ENCODE measurements around the gene GULP1. TPM values are rescaled to one million over a fixed set of nuclear protein-coding genes. Genes with fewer than 3 reads are reported as not detected.

GULP1 gene
- total RNA-seq, 1 experiment from 2014 or later, result 108 TPM

GRCh38 chr2:188320861-188321260 lies 29.2 kb downstream of the GULP1 start:
- Histone ChIP-seq H3K4me3 (no peak overlapping the region), H3K27me3 (replicated peaks) (no peaks in the 10 kb centered on the region), H3K9me3 (replicated peaks) (0 out of 2 replicates have a peak, but pooled peaks cover 9% of the 10 kb centered on the region), H3K36me3 (peaks cover 12% of the 10 kb centered on the region), H3K27ac (no peak overlapping the region), H3K4me1 (replicated peaks) (peaks cover 29% of the 10 kb centered on the region)
- no peak for DNase-seq (ENCODE audit: low read depth in 1 of 2, low spot score in 2 of 2)

- Histone ChIP-seq H3K36me3 (no peaks in the 10 kb centered on the region), H3K27ac (peak overlapping the region; percentile 86), H3K4me3 (no peak overlapping the region), H3K27me3 (replicated peaks) (no peaks in the 10 kb centered on the region), H3K4me1 (replicated peaks) (peaks cover 36% of the 10 kb centered on the region), H3K9me3 (replicated peaks) (no peaks in the 10 kb centered on the region)
- peak in 1 of 2 experiments; percentile 64 for DNase-seq (ENCODE audit: low read depth in 1 of 2, low spot score in 2 of 2)
Observed at GRCh38 chr2:188322569-188323551, 31.2 kb downstream of the GULP1 start.

- H3K27me3 ChIP-seq (replicated peaks), result no peaks in the 10 kb centered on the region
- H3K27ac ChIP-seq, result peak overlapping the region; percentile 86
- H3K4me3 ChIP-seq, result no peak overlapping the region
- peaks cover 36% of the 10 kb centered on the region for H3K4me1 ChIP-seq (replicated peaks)
- no peaks in the 10 kb centered on the region for H3K9me3 ChIP-seq (replicated peaks)
- DNase-seq (ENCODE audit: low read depth in 1 of 2, low spot score in 2 of 2), result peak in 1 of 2 experiments; percentile 26
- H3K36me3 ChIP-seq, result no peaks in the 10 kb centered on the region
Observed at GRCh38 chr2:188324067-188324466, 32.4 kb downstream of the GULP1 start.

- no peak for DNase-seq (ENCODE audit: low read depth in 1 of 2, low spot score in 2 of 2)
- Histone ChIP-seq H3K27ac (no peak overlapping the region), H3K36me3 (no peaks in the 10 kb centered on the region), H3K4me3 (no peak overlapping the region), H3K27me3 (replicated peaks) (no peaks in the 10 kb centered on the region), H3K4me1 (replicated peaks) (peaks cover 36% of the 10 kb centered on the region), H3K9me3 (replicated peaks) (no peaks in the 10 kb centered on the region)
Observed at GRCh38 chr2:188326290-188326668, 34.6 kb downstream of the GULP1 start.

GRCh38 chr2:188326669-188327301 lies 35.1 kb downstream of the GULP1 start:
- Histone ChIP-seq H3K27me3 (replicated peaks) (no peaks in the 10 kb centered on the region), H3K36me3 (no peaks in the 10 kb centered on the region), H3K27ac (no peak overlapping the region), H3K9me3 (replicated peaks) (no peaks in the 10 kb centered on the region), H3K4me3 (no peak overlapping the region), H3K4me1 (replicated peaks) (peaks cover 34% of the 10 kb centered on the region)
- no peak for DNase-seq (ENCODE audit: low read depth in 1 of 2, low spot score in 2 of 2)

- no peak overlapping the region for H3K4me3 ChIP-seq
- DNase-seq (ENCODE audit: low read depth in 1 of 2, low spot score in 2 of 2), result no peak
- no peak overlapping the region for H3K27ac ChIP-seq
- no peaks in the 10 kb centered on the region for H3K36me3 ChIP-seq
- no peaks in the 10 kb centered on the region for H3K9me3 ChIP-seq (replicated peaks)
- no peaks in the 10 kb centered on the region for H3K27me3 ChIP-seq (replicated peaks)
- H3K4me1 ChIP-seq (replicated peaks), result peaks cover 25% of the 10 kb centered on the region
Observed at GRCh38 chr2:188327518-188328213, 36.0 kb downstream of the GULP1 start.

GRCh38 chr2:188328419-188328818 lies 36.7 kb downstream of the GULP1 start:
- no peaks in the 10 kb centered on the region for H3K9me3 ChIP-seq (replicated peaks)

GRCh38 chr2:188330316-188331053 lies 38.8 kb downstream of the GULP1 start:
- DNase-seq (ENCODE audit: low read depth in 1 of 2, low spot score in 2 of 2), result no peak
- Histone ChIP-seq H3K4me1 (replicated peaks) (peaks cover 17% of the 10 kb centered on the region), H3K4me3 (no peak overlapping the region), H3K27ac (no peak overlapping the region), H3K27me3 (replicated peaks) (no peaks in the 10 kb centered on the region), H3K36me3 (no peaks in the 10 kb centered on the region), H3K9me3 (replicated peaks) (no peaks in the 10 kb centered on the region)

More at GRCh38 chr2:188328419-188328818, 36.7 kb downstream of the GULP1 start:
- Histone ChIP-seq H3K27me3 (replicated peaks) (no peaks in the 10 kb centered on the region), H3K36me3 (no peaks in the 10 kb centered on the region), H3K4me3 (no peak overlapping the region), H3K4me1 (replicated peaks) (peaks cover 18% of the 10 kb centered on the region), H3K27ac (no peak overlapping the region)
- no peak for DNase-seq (ENCODE audit: low read depth in 1 of 2, low spot score in 2 of 2)

GRCh38 chr2:188332619-188333018 lies 40.9 kb downstream of the GULP1 start:
- no peaks in the 10 kb centered on the region for H3K36me3 ChIP-seq
- peaks cover 8% of the 10 kb centered on the region for H3K4me1 ChIP-seq (replicated peaks)
- no peak overlapping the region for H3K27ac ChIP-seq
- no peaks in the 10 kb centered on the region for H3K27me3 ChIP-seq (replicated peaks)
- no peaks in the 10 kb centered on the region for H3K9me3 ChIP-seq (replicated peaks)
- DNase-seq (ENCODE audit: low read depth in 1 of 2, low spot score in 2 of 2), result no peak
- H3K4me3 ChIP-seq, result no peak overlapping the region

GRCh38 chr2:188333751-188334524 lies 42.3 kb downstream of the GULP1 start:
- peak in 1 of 2 experiments; percentile 18 for DNase-seq (ENCODE audit: low read depth in 1 of 2, low spot score in 2 of 2)
- Histone ChIP-seq H3K27ac (no peak overlapping the region), H3K36me3 (no peaks in the 10 kb centered on the region)

GRCh38 chr2:188338463-188338862 lies 46.8 kb downstream of the GULP1 start:
- Histone ChIP-seq H3K27ac (no peak overlapping the region), H3K9me3 (replicated peaks) (no peaks in the 10 kb centered on the region), H3K36me3 (0 out of 2 replicates have a peak, but pooled peaks cover 3% of the 10 kb centered on the region), H3K27me3 (replicated peaks) (no peaks in the 10 kb centered on the region), H3K4me3 (no peak overlapping the region), H3K4me1 (replicated peaks) (peaks cover 8% of the 10 kb centered on the region)
- no peak for DNase-seq (ENCODE audit: low read depth in 1 of 2, low spot score in 2 of 2)

More at GRCh38 chr2:188333751-188334524, 42.3 kb downstream of the GULP1 start:
- H3K4me3 ChIP-seq, result no peak overlapping the region
- H3K27me3 ChIP-seq (replicated peaks), result no peaks in the 10 kb centered on the region
- peaks cover 8% of the 10 kb centered on the region for H3K4me1 ChIP-seq (replicated peaks)
- no peaks in the 10 kb centered on the region for H3K9me3 ChIP-seq (replicated peaks)

GRCh38 chr2:188340257-188340656 lies 48.6 kb downstream of the GULP1 start:
- H3K4me1 ChIP-seq (replicated peaks), result peaks cover 14% of the 10 kb centered on the region
- DNase-seq (ENCODE audit: low read depth in 1 of 2, low spot score in 2 of 2), result no peak
- 0 out of 2 replicates have a peak, but pooled peaks cover 3% of the 10 kb centered on the region for H3K36me3 ChIP-seq
- no peak overlapping the region for H3K4me3 ChIP-seq
- H3K27ac ChIP-seq, result no peak overlapping the region
- H3K27me3 ChIP-seq (replicated peaks), result no peaks in the 10 kb centered on the region
- H3K9me3 ChIP-seq (replicated peaks), result no peaks in the 10 kb centered on the region

All from SJSA1 (cell line).